ENCODE measurements around the gene CNRIP1.

Gene CNRIP1

DNA sequence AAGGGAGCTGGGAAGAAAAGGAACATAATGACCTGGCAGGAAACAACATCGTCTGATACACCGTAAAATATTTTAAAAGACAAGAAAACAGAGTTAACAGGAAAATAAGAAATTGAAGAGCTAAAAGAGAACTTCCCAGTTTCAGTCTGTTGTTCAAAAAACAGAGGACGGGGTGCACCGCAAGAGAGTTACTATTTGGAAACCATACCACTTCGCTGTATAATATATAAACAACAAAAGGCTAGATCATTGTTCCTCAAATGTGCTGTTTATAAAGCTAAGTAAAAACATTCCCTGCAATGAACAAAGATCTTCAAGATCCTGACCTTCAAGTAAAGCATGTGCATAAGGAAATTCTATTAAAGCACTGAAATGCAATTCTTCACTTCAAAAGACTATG, 69.6 kb downstream of the CNRIP1 start:
- DNase-seq: no peak

DNA sequence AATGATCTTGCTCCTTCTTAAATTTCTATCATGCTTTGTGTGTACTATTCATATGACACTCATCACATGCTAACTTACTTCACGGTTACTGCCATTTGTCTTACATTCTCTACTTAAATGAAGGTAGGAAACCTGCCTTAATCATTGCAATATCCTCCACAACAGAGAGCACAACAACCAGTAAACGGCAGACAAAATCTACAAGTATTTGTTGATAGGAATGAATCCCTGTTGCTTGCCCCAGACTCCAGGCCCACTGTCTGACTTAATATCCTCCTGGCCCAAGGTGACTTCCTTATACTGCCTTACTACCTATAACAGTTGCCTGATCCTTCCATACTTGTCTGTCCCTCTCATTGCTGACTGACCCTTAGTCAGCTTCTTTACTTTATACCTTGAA, 70.9 kb downstream of the CNRIP1 start:
- DNase-seq: no peak

DNA sequence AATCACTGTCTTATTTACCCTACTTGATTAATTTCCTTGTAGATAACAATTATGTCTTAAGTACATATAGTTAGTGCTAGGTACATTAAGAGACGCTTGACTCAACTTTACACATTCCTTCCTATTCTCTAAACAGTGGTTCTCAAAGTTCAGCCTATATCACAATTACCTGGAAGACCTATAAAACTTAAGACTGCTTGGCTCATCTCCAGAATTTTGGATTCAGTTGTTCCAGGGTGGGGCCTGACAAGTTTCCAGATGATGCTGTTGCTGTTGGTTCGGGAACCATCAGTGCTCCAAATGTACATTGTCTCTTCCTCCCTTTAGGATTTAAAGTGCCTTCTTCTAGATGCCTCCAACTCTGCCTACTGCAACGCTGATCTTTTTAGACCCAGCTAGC, 71.4 kb downstream of the CNRIP1 start:
- DNase-seq: no peak

DNA sequence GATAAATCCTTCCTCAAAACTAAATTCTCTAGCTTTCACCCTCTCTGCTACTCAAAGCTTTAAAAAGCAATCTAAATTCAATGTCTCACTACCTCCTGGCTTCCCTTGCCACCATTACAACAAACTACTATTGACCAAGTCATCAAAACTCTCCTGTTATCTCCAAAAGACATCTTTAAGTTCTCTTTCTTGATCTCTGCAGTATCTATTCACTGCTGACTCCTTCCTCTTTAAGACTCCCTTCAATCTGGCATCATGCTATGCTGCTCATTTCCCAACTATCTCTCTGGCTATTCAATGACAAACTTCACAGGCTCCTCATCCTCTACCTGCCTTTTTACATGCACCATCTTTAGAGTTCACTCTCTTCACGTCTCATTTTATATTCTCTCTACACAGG, 73.4 kb downstream of the CNRIP1 start:
- no peak for DNase-seq

DNA sequence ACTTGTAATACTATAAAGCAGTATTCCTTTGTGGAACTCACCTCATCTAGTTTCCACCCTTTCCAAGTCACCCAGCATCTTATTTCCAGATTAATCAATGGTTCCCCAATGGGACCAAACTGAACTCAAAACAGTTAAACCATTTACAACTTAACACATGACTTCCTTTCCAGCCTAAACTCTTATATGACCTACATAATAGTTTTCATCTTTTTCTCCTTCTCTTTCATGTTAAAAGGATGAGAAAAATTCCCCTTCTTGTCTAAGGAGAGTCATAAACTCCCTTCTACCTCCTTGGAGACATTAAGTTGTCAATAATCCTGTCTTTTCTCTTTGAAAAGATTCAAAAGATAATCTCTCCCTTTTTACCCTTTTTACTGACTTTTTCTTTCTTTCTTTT, 74.1 kb downstream of the CNRIP1 start:
- DNase-seq: no peak

DNA sequence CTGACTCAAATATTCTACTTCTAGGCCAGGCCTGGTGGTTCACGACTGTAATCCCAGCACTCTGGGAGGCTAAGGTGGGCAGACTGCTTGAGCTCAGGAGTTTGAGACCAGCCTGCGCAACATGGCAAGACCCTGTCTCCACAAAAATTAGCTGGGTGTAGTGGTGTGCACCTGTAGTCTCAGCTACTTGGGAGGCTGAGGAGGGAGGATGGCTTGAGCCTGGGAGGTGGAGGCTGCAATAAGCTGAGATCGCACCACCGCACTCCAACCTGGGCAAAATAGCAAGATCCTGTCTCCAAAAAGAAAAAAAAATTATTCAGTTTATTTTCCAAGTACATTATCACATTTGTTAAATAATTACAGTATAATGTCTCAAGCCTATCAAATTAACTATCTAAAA, 74.7 kb downstream of the CNRIP1 start:
- no peak for DNase-seq

DNA sequence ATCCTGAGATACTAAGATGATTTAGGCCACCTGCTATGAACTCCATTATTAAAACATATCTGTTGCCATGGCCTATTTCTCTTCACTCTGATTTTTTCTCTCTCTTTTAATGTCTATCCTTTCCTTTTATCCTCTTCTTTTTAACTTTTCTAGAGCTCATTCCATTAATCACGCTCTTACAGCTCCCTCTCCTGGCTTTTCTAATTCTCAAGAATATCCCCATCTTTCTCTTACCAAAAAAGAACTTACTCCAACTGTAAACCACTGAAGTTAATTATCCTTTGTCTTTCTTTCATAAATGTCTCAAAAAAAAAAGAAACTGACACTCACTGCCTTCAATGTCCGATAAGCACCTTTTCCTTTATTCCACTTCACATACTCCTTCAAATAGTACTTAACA, 75.3 kb downstream of the CNRIP1 start:
- no peak for DNase-seq

Data from CD4-positive, alpha-beta T cell treated with Interleukin-4 for 1 hour (primary cell).